ENCODE results near the gene C4orf50. TPM values are rescaled to one million over a fixed set of nuclear protein-coding genes. Genes with fewer than 3 reads are reported as not detected.

The C4orf50 gene
- total RNA-seq = under 1 TPM; 0.12 to 0.13 TPM

DNA sequence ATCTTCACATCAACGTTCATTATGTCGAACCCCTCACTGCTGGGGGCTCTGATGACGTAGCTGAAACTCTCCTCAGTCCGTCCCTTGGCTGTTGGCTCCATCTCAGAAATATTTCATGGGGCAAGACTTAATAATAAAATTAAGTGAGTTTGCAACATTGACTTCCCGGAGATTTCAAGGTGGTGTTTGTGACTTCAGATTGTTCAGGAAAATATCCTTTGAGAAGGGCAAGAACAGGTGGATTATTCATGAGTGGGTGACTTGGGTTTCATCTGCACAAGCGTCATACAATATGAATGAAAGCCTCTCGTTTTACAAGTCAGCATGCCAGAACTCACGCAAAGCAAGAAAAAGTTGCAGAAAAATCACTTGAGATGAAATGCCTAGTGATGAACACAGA, at the start of gene C4orf50:
TSS of gene C4orf50 (minus strand) at position 101 of the 400 bp plus-strand sequence.

DNA sequence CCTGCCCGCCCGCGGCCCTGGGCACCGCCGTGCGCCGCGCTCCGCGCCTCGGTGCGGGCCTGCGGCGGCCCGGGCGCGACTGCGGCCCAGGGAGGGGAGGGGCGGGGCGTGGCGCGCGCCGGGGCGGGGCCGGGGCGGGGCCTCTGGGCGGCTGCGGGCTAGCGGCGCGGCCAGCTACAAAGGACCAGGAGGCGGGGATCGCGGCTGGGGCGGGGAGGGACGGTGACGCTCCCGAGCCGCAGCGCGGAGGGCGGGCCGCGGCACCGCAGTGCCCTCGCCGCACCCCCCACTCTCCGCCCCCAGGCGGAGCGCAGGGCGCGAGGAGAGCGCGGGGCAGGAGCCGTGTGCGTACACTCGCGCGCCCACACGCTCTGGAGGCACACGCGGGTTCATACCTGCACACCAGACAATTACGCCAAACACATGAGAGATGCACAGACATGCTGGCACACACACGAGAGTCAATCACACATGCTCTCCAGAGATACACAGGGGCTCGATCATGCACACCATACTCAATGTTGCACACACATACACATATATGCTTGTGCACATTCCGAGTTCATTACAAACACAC, 125.1 kb downstream of the C4orf50 start, which contains the start of gene CRMP1:
TSS of gene CRMP1 (minus strand) at position 83 of the 577 bp plus-strand sequence. CDS start 117 bp downstream, outside the sequence.

Small RNAs within 50 kb of the gene (microRNA-seq; reads per million reads assigned to microRNA genes)
- gene MIR378D1 (ENCODE audit: borderline microRNAs expressed, borderline replicate concordance) = not detected

Other genes starting within 250 kb of the C4orf50 start
- gene CRMP1, start 125.3 kb downstream of the C4orf50 start, total RNA-seq = not detected
- gene JAKMIP1, start 182.1 kb upstream of the C4orf50 start, total RNA-seq = 1 to 10 TPM; 4.9 to 5.2 TPM

Measured in activated naive CD4-positive, alpha-beta T cell treated with anti-CD3 and anti-CD28 coated beads, Interleukin-2, amount 10 ng/mL, durations not matched to agents 5 hours and 36 hours (primary cell).